Measurements from ENCODE around the gene MTAP.
A peak's percentile ranks its signal among the peaks of the same experiment; 100 is the strongest.

MTAP gene

GRCh38 chr9:21804331-21804730 is 1.9 kb downstream of the MTAP start:
- DNase-seq (ENCODE audit: low read depth in 1 of 2, low spot score in 1 of 2), result no peak

GRCh38 chr9:21804791-21805190 is 2.4 kb downstream of the MTAP start:
- no peak for DNase-seq (ENCODE audit: low read depth in 1 of 2, low spot score in 1 of 2)

GRCh38 chr9:21806644-21807043 is 4.2 kb downstream of the MTAP start:
- DNase-seq (ENCODE audit: low read depth in 1 of 2, low spot score in 1 of 2), result no peak

GRCh38 chr9:21810388-21810787 is 8.0 kb downstream of the MTAP start:
- no peak for DNase-seq (ENCODE audit: low read depth in 1 of 2, low spot score in 1 of 2)

GRCh38 chr9:21810881-21811280 is 8.4 kb downstream of the MTAP start:
- no peak for DNase-seq (ENCODE audit: low read depth in 1 of 2, low spot score in 1 of 2)

GRCh38 chr9:21811914-21812313 is 9.5 kb downstream of the MTAP start:
- no peak for DNase-seq (ENCODE audit: low read depth in 1 of 2, low spot score in 1 of 2)

- DNase-seq (ENCODE audit: low read depth in 1 of 2, low spot score in 1 of 2), result no peak
Observed at GRCh38 chr9:21812415-21812814, 10.0 kb downstream of the MTAP start.

- peak; percentile 39 to 48 for DNase-seq (ENCODE audit: low read depth in 1 of 2, low spot score in 1 of 2)
Observed at GRCh38 chr9:21812946-21813568, 10.6 kb downstream of the MTAP start.

- DNase-seq (ENCODE audit: low read depth in 1 of 2, low spot score in 1 of 2), result no peak
Observed at GRCh38 chr9:21813575-21814473, 11.4 kb downstream of the MTAP start.

GRCh38 chr9:21815643-21816042 is 13.2 kb downstream of the MTAP start:
- no peak for DNase-seq (ENCODE audit: low read depth in 1 of 2, low spot score in 1 of 2)

- DNase-seq (ENCODE audit: low read depth in 1 of 2, low spot score in 1 of 2), result no peak
Observed at GRCh38 chr9:21817176-21817575, 14.7 kb downstream of the MTAP start.

GRCh38 chr9:21825637-21826036 is 23.2 kb downstream of the MTAP start:
- no peak for DNase-seq (ENCODE audit: low read depth in 1 of 2, low spot score in 1 of 2)

GRCh38 chr9:21828853-21829410 is 26.5 kb downstream of the MTAP start:
- no peak for DNase-seq (ENCODE audit: low read depth in 1 of 2, low spot score in 1 of 2)

GRCh38 chr9:21830589-21830988 is 28.2 kb downstream of the MTAP start:
- no peak for DNase-seq (ENCODE audit: low read depth in 1 of 2, low spot score in 1 of 2)

- no peak for DNase-seq (ENCODE audit: low read depth in 1 of 2, low spot score in 1 of 2)
Observed at GRCh38 chr9:21831841-21832509, 29.5 kb downstream of the MTAP start.

- DNase-seq (ENCODE audit: low read depth in 1 of 2, low spot score in 1 of 2), result no peak
Observed at GRCh38 chr9:21833090-21833801, 30.8 kb downstream of the MTAP start.

GRCh38 chr9:21835121-21835520 is 32.7 kb downstream of the MTAP start:
- DNase-seq (ENCODE audit: low read depth in 1 of 2, low spot score in 1 of 2), result no peak

GRCh38 chr9:21836437-21837161 is 34.2 kb downstream of the MTAP start:
- DNase-seq (ENCODE audit: low read depth in 1 of 2, low spot score in 1 of 2), result no peak

- DNase-seq (ENCODE audit: low read depth in 1 of 2, low spot score in 1 of 2), result no peak
Observed at GRCh38 chr9:21837501-21837900, 35.1 kb downstream of the MTAP start.

GRCh38 chr9:21840647-21841046 is 38.2 kb downstream of the MTAP start:
- DNase-seq (ENCODE audit: low read depth in 1 of 2, low spot score in 1 of 2), result no peak

Measured in activated T-helper 1 cell treated with anti-CD3 and anti-CD28 coated beads, Interleukin-2, amount 50 U/mL, for 16 hours (primary cell).